ENCODE measurements around the gene NR1H4. TPM values are rescaled to one million over a fixed set of nuclear protein-coding genes. Genes with fewer than 3 reads are reported as not detected.

Gene NR1H4
- total RNA-seq, 3 donors from 2014 or later (not counting 1 experiment from before 2014, with no cell fraction given), result not detected

GRCh38 chr12:100529756-100530350, 56.2 kb downstream of the NR1H4 start:
- no peak overlapping the region for H3K27ac Mint-ChIP-seq
- DNase-seq (no peak), ATAC-seq (no peak)
- intact Hi-C loops (cut with micrococcal nuclease), result no loop called here
- WGBS (ENCODE audit: insufficient coverage), result 90% methylated on average over 2 of the region's 2 CpGs
- no peaks in the 10 kb centered on the region for H3K4me1 Mint-ChIP-seq
- H3K36me3 Mint-ChIP-seq, result no peaks in the 10 kb centered on the region
- H3K27ac ChIP-seq (ENCODE audit: low read length), result no peak overlapping the region
- H3K4me1 ChIP-seq (ENCODE audit: control insufficient read depth, insufficient read depth, low read length), result no peaks in the 10 kb centered on the region
- H3K4me3 Mint-ChIP-seq, result no peak overlapping the region
- no peak for TF ChIP-seq CTCF (IDR thresholded peaks at IDR 0.05)
- no peaks in the 10 kb centered on the region for H3K36me3 ChIP-seq (ENCODE audit: control insufficient read depth, insufficient read depth, low read length)
- no peak overlapping the region for H3K4me3 ChIP-seq (ENCODE audit: low read length)
- no peaks in the 10 kb centered on the region for H3K27me3 ChIP-seq (ENCODE audit: control insufficient read depth, insufficient read depth, low read length)
- no peaks in the 10 kb centered on the region for H3K9me3 Mint-ChIP-seq
- H3K27me3 Mint-ChIP-seq (ENCODE audit: low read depth in 2 of 2), result peaks cover 15 to 19% of the 10 kb centered on the region in 2 donors
- H3K9me3 ChIP-seq (ENCODE audit: control insufficient read depth, insufficient read depth, low read length), result no peaks in the 10 kb centered on the region

- H3K36me3 ChIP-seq (ENCODE audit: control insufficient read depth, insufficient read depth, low read length), result no peaks in the 10 kb centered on the region
- intact Hi-C loops (cut with micrococcal nuclease), result no loop called here
- no peaks in the 10 kb centered on the region for H3K27me3 ChIP-seq (ENCODE audit: control insufficient read depth, insufficient read depth, low read length)
- H3K4me3 ChIP-seq (ENCODE audit: low read length), result no peak overlapping the region
- H3K4me1 ChIP-seq (ENCODE audit: control insufficient read depth, insufficient read depth, low read length), result no peaks in the 10 kb centered on the region
- DNase-seq, result no peak
- no peak overlapping the region for H3K27ac ChIP-seq (ENCODE audit: low read length)
- Mint-ChIP-seq H3K27ac (no peak overlapping the region), H3K4me3 (no peak overlapping the region), H3K27me3 (ENCODE audit: low read depth in 2 of 2) (peaks cover 8 to 19% of the 10 kb centered on the region in 2 donors), H3K36me3 (no peaks in the 10 kb centered on the region), H3K9me3 (no peaks in the 10 kb centered on the region), H3K4me1 (no peaks in the 10 kb centered on the region)
- 88% methylated on average over 2 of the region's 3 CpGs for WGBS (ENCODE audit: insufficient coverage)
- no peaks in the 10 kb centered on the region for H3K9me3 ChIP-seq (ENCODE audit: control insufficient read depth, insufficient read depth, low read length)
- ATAC-seq, result no peak
- TF ChIP-seq CTCF (IDR thresholded peaks at IDR 0.05), result no peak
Measured at GRCh38 chr12:100533376-100533775, 59.7 kb downstream of the NR1H4 start.

- Mint-ChIP-seq H3K36me3 (no peaks in the 10 kb centered on the region), H3K4me3 (no peak overlapping the region), H3K27ac (no peak overlapping the region), H3K4me1 (no peaks in the 10 kb centered on the region), H3K9me3 (no peaks in the 10 kb centered on the region), H3K27me3 (ENCODE audit: low read depth in 2 of 2) (peaks cover 8 to 16% of the 10 kb centered on the region in 2 donors)
- no peak for TF ChIP-seq CTCF (IDR thresholded peaks at IDR 0.05)
- Histone ChIP-seq H3K9me3 (ENCODE audit: control insufficient read depth, insufficient read depth, low read length) (no peaks in the 10 kb centered on the region), H3K4me1 (ENCODE audit: control insufficient read depth, insufficient read depth, low read length) (no peaks in the 10 kb centered on the region), H3K27me3 (ENCODE audit: control insufficient read depth, insufficient read depth, low read length) (no peaks in the 10 kb centered on the region), H3K27ac (ENCODE audit: low read length) (no peak overlapping the region), H3K36me3 (ENCODE audit: control insufficient read depth, insufficient read depth, low read length) (no peaks in the 10 kb centered on the region), H3K4me3 (ENCODE audit: low read length) (no peak overlapping the region)
- ATAC-seq (no peak), DNase-seq (no peak)
- WGBS (ENCODE audit: insufficient coverage), result 78% methylated on average over 6 of the region's 6 CpGs
- intact Hi-C loops (cut with micrococcal nuclease), result no loop called here
Measured at GRCh38 chr12:100534625-100535227, 61.1 kb downstream of the NR1H4 start.

- no peaks in the 10 kb centered on the region for H3K4me1 Mint-ChIP-seq
- ATAC-seq, result no peak
- Histone ChIP-seq H3K4me3 (ENCODE audit: low read length) (no peak overlapping the region), H3K9me3 (ENCODE audit: control insufficient read depth, insufficient read depth, low read length) (no peaks in the 10 kb centered on the region), H3K27me3 (ENCODE audit: control insufficient read depth, insufficient read depth, low read length) (no peaks in the 10 kb centered on the region), H3K4me1 (ENCODE audit: control insufficient read depth, insufficient read depth, low read length) (no peaks in the 10 kb centered on the region), H3K36me3 (ENCODE audit: control insufficient read depth, insufficient read depth, low read length) (no peaks in the 10 kb centered on the region), H3K27ac (ENCODE audit: low read length) (no peak overlapping the region)
- no peak overlapping the region for H3K27ac Mint-ChIP-seq
- TF ChIP-seq CTCF (IDR thresholded peaks at IDR 0.05), result no peak
- 34% methylated on average over 2 of the region's 2 CpGs for WGBS (ENCODE audit: insufficient coverage)
- intact Hi-C loops (cut with micrococcal nuclease), result no loop called here
- no peaks in the 10 kb centered on the region for H3K9me3 Mint-ChIP-seq
- no peak for DNase-seq
- no peak overlapping the region for H3K4me3 Mint-ChIP-seq
- H3K27me3 Mint-ChIP-seq (ENCODE audit: low read depth in 2 of 2), result peaks cover 0 to 3% of the 10 kb centered on the region in 2 donors
- H3K36me3 Mint-ChIP-seq, result no peaks in the 10 kb centered on the region
Measured at GRCh38 chr12:100539202-100539601, 65.5 kb downstream of the NR1H4 start.
